ENCODE data around the gene RNF215.
A peak's percentile ranks its signal among the peaks of the same experiment; 100 is the strongest.

Gene RNF215

GRCh38 chr22:30386608-30386959, 627 bp downstream of the RNF215 start:
- intact Hi-C loops (cut with DNase I; ENCODE audit: low total_unique reads) = loop anchor here (2.0 to 5.0 kb wide), 2 partner anchors 124 to 279 kb away; no protein-coding TSS in a partner anchor
- TF ChIP-seq CTCF (IDR thresholded peaks at IDR 0.05) = no peak
- Histone ChIP-seq H3K9me3 (no peaks in the 10 kb centered on the region), H3K4me3 (peak overlapping the region; percentile 60 to 62), H3K4me1 (peaks cover 0 to 15% (median 12%) of the 10 kb centered on the region in 4 donors), H3K36me3 (peaks cover 0 to 29% (median 3%) of the 10 kb centered on the region in 3 donors), H3K27me3 (no peaks in the 10 kb centered on the region), H3K27ac (peak overlapping the region; percentile 65 to 84)
- no peak for DNase-seq

DNA sequence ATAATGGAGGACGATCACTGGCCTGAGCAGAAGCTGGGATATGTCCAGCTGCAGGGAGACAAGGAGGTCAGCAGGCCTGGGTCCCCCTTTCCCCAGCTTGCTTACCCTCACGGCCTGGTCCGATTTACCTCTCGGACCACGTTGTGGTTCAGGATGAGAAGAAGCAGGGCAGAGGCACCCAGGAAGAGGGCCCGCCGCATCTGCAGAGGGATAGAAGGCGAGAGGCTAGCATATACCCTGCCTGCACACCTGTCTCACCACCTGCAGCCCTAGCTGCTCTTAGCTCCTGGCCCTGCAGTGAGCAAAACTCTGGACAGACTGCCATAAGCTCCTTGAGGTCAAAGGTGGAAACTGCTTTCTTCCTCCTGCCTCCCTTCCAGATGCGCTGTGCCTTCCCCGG, 1.3 kb downstream of the RNF215 start:
- peak overlapping the region in 1 of 2 donors; percentile 84 for H3K27ac ChIP-seq
- intact Hi-C loops (cut with DNase I; ENCODE audit: low total_unique reads) = loop anchor here (2.0 to 5.0 kb wide), 2 partner anchors 123 to 279 kb away; no protein-coding TSS in a partner anchor
- DNase-seq = no peak
- no peaks in the 10 kb centered on the region for H3K9me3 ChIP-seq
- peaks cover 0 to 15% (median 12%) of the 10 kb centered on the region in 4 donors for H3K4me1 ChIP-seq
- peaks cover 0 to 35% (median 8%) of the 10 kb centered on the region in 3 donors for H3K36me3 ChIP-seq
- H3K4me3 ChIP-seq = no peak overlapping the region
- TF ChIP-seq CTCF (IDR thresholded peaks at IDR 0.05) = no peak
- no peaks in the 10 kb centered on the region for H3K27me3 ChIP-seq

DNA sequence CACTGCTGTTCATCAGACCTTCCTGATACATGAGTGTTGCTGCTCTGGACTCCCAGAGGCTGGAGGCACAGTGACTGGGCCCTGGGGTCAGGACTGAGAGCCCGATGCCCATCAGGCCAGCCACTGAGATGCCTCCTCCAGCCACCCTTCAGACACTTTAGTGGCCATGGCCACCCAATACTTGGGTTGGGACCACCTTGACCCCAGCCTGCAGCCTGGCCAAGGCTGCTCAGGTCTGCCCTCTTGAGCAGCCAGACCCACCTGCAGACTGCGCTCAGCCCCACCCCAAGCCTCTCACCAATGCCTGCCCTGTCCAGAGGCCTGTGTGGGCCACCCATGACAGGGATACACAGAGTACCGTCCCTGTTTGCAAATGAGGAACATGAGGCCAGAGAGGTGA, 4.2 kb downstream of the RNF215 start:
- no peak for TF ChIP-seq CTCF (IDR thresholded peaks at IDR 0.05)
- H3K4me3 ChIP-seq = no peak overlapping the region
- peaks cover 0 to 15% (median 12%) of the 10 kb centered on the region in 4 donors for H3K4me1 ChIP-seq
- H3K27ac ChIP-seq = no peak overlapping the region
- H3K27me3 ChIP-seq = no peaks in the 10 kb centered on the region
- peaks cover 0 to 60% (median 24%) of the 10 kb centered on the region in 3 donors for H3K36me3 ChIP-seq
- no peak for DNase-seq
- H3K9me3 ChIP-seq = no peaks in the 10 kb centered on the region
- intact Hi-C loops (cut with DNase I; ENCODE audit: low total_unique reads) = no loop called here

GRCh38 chr22:30382340-30382739, 4.9 kb downstream of the RNF215 start:
- no peak overlapping the region for H3K4me3 ChIP-seq
- intact Hi-C loops (cut with DNase I; ENCODE audit: low total_unique reads) = no loop called here
- DNase-seq = no peak
- peaks cover 0 to 67% (median 28%) of the 10 kb centered on the region in 3 donors for H3K36me3 ChIP-seq
- H3K27ac ChIP-seq = no peak overlapping the region
- H3K27me3 ChIP-seq = no peaks in the 10 kb centered on the region
- no peak for TF ChIP-seq CTCF (IDR thresholded peaks at IDR 0.05)
- H3K4me1 ChIP-seq = peaks cover 0 to 11% (median 10%) of the 10 kb centered on the region in 4 donors
- no peaks in the 10 kb centered on the region for H3K9me3 ChIP-seq

DNA sequence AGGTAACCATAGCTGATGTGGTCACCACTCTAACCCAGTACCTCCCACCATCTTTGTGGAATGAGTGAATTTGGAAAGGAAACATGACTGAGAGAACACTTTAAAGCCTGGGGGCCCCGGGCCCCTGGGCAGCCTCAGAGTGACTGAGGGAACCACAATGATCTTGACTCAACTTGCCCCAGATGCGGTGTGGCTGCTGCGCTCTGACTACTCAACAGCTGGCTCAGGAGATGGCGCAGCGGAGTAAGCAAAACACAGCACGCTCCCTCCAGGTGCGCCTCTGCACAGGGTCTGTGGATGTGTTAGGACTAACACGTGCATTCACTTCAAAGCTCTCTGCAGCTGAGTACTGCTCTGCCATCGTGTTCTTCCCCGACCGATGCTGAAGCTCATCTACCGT, 5.9 kb downstream of the RNF215 start:
- Histone ChIP-seq H3K9me3 (no peaks in the 10 kb centered on the region), H3K27me3 (no peaks in the 10 kb centered on the region), H3K36me3 (peaks cover 0 to 77% (median 30%) of the 10 kb centered on the region in 3 donors), H3K27ac (no peak overlapping the region), H3K4me1 (peaks cover 0 to 6% (median 5%) of the 10 kb centered on the region in 4 donors), H3K4me3 (no peak overlapping the region)
- intact Hi-C loops (cut with DNase I; ENCODE audit: low total_unique reads) = no loop called here
- DNase-seq = no peak
- TF ChIP-seq CTCF (IDR thresholded peaks at IDR 0.05) = no peak

DNA sequence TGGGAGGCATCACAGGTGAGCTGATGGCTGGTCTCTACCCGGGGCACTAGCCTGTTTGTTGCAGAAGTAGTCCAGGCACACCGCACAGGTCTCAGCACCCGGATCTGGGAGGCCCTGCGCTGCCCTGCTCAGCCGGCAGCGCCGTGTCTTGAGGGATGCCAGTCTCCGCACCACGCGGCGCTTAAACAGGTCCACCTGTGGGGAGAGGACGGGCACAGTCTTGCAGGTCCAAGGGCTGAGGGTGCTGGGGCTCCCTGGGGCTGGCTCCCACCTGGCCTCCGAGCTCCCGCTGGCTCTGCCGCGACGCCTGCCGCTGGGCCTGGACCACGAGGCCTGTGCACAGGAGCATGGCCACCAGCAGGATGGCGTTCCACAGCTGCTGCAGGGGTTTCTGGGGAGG, 7.2 kb downstream of the RNF215 start:
- TF ChIP-seq CTCF (IDR thresholded peaks at IDR 0.05) = no peak
- no peak overlapping the region for H3K4me3 ChIP-seq
- intact Hi-C loops (cut with DNase I; ENCODE audit: low total_unique reads) = no loop called here
- H3K27ac ChIP-seq = no peak overlapping the region
- no peaks in the 10 kb centered on the region for H3K4me1 ChIP-seq
- DNase-seq = no peak
- H3K36me3 ChIP-seq = peaks cover 0 to 84% (median 30%) of the 10 kb centered on the region in 3 donors
- H3K27me3 ChIP-seq = no peaks in the 10 kb centered on the region
- H3K9me3 ChIP-seq = no peaks in the 10 kb centered on the region
